ENCODE measurements around the gene HSPB6.

- no peak for TF ChIP-seq CTCF (IDR thresholded peaks at IDR 0.05)
- TF ChIP-seq POLR2A (IDR thresholded peaks at IDR 0.05), result no peak
These were observed 35.5 kb downstream of the HSPB6 start for GRCh38 chr19:35721374-35721773.
